Stimulated activated naive CD8-positive, alpha-beta T cell treated with anti-CD3 and anti-CD28 coated beads, Interleukin-15, amount 100 ng/mL, for 72 hours (primary cell): ENCODE results near the gene HOATZ.

Source experiments
- ATAC-seq: fragments of 150-1000 bp; cut with Tn5 transposase; 2 replicates; pipeline ENCODE4 v1.10.0; 2021; ENCODE audit warnings: mild to moderate bottlenecking, moderate library complexity
- DNase-seq, 2 donors: peaks; one replicate each; pipeline ENCODE4 v3.0.0; 2021 to 2022
- H3K27ac Mint-ChIP-seq, 2 donors: one replicate each; pipeline ENCODE4 v1.8.0; 2022; ENCODE audit warnings: mild to moderate bottlenecking in 2 of 2, mixed read lengths in 2 of 2, moderate library complexity in 2 of 2
- H3K27me3 Mint-ChIP-seq: one replicate; pipeline ENCODE4 v1.8.0; 2022; ENCODE audit warnings: mixed read lengths
- H3K4me1 Mint-ChIP-seq: one replicate; pipeline ENCODE4 v1.8.0; 2022; ENCODE audit warnings: mild to moderate bottlenecking, mixed read lengths
- H3K4me3 Mint-ChIP-seq, 2 donors: one replicate each; pipeline ENCODE4 v1.8.0; 2022; ENCODE audit warnings: mild to moderate bottlenecking in 2 of 2, mixed read lengths in 2 of 2, moderate library complexity in 1 of 2
- H3K9me3 Mint-ChIP-seq, 2 donors: one replicate each; pipeline ENCODE4 v1.8.0; 2022; ENCODE audit warnings: mixed read lengths in 2 of 2

HOATZ gene

GRCh38 chr11:111510311-111510710 is 4.3 kb upstream of the HOATZ start:
- DNase-seq (no peak), ATAC-seq (no peak)
- Mint-ChIP-seq H3K9me3 (no peaks in the 10 kb centered on the region), H3K27me3 (peaks cover 32% of the 10 kb centered on the region), H3K4me1 (peaks cover 34% of the 10 kb centered on the region), H3K4me3 (no peak overlapping the region), H3K27ac (no peak overlapping the region)

GRCh38 chr11:111512296-111513239 is 2.0 kb upstream of the HOATZ start, which contains the start of gene BTG4:
Gene BTG4 (minus strand): TSS chr11:111512386. CDS start chr11:111498776, 13,610 bp downstream.
- Mint-ChIP-seq H3K4me3 (peak within 1 kb of the TSS; percentile 88 to 93), H3K27ac (peak within 1 kb of the TSS in 1 of 2 donors; percentile 92), H3K9me3 (no peaks in the 10 kb centered on the region), H3K27me3 (peaks cover 29% of the 10 kb centered on the region), H3K4me1 (peaks cover 34% of the 10 kb centered on the region)
- DNase-seq (peak; percentile 42 to 48), ATAC-seq (peak; percentile 75)

GRCh38 chr11:111513240-111513605 is 1.4 kb upstream of the HOATZ start:
- Mint-ChIP-seq H3K9me3 (no peaks in the 10 kb centered on the region), H3K4me3 (peak overlapping the region; percentile 65 to 67), H3K27me3 (peaks cover 22% of the 10 kb centered on the region)

GRCh38 chr11:111515591-111515990 is 1.0 kb downstream of the HOATZ start:
- Mint-ChIP-seq H3K4me1 (peaks cover 46% of the 10 kb centered on the region), H3K4me3 (no peak overlapping the region)

More at GRCh38 chr11:111513240-111513605, 1.4 kb upstream of the HOATZ start:
- Mint-ChIP-seq H3K27ac (no peak overlapping the region), H3K4me1 (peaks cover 31% of the 10 kb centered on the region)
- DNase-seq, result no peak
- ATAC-seq, result peak; percentile 56

GRCh38 chr11:111518668-111519067 is 4.1 kb downstream of the HOATZ start:
- peak in 1 of 2 donors; percentile 18 for DNase-seq
- Mint-ChIP-seq H3K4me1 (peaks cover 46% of the 10 kb centered on the region), H3K9me3 (no peaks in the 10 kb centered on the region), H3K4me3 (no peak overlapping the region), H3K27ac (peak overlapping the region in 1 of 2 donors; percentile 15), H3K27me3 (no peaks in the 10 kb centered on the region)
- peak; percentile 80 for ATAC-seq

More at GRCh38 chr11:111515591-111515990, 1.0 kb downstream of the HOATZ start:
- DNase-seq (no peak), ATAC-seq (no peak)
- H3K27ac Mint-ChIP-seq, result no peak overlapping the region
- peaks cover 12% of the 10 kb centered on the region for H3K27me3 Mint-ChIP-seq
- no peaks in the 10 kb centered on the region for H3K9me3 Mint-ChIP-seq

GRCh38 chr11:111520560-111520959 is 6.0 kb downstream of the HOATZ start:
- H3K9me3 Mint-ChIP-seq, result no peaks in the 10 kb centered on the region
- no peak for ATAC-seq
- H3K4me1 Mint-ChIP-seq, result peaks cover 48% of the 10 kb centered on the region
- no peak for DNase-seq
- peak overlapping the region; percentile 10 to 42 for H3K4me3 Mint-ChIP-seq
- H3K27ac Mint-ChIP-seq, result no peak overlapping the region
- H3K27me3 Mint-ChIP-seq, result no peaks in the 10 kb centered on the region

- DNase-seq (no peak), ATAC-seq (peak; percentile 32)
- peak overlapping the region in 1 of 2 donors; percentile 59 for H3K27ac Mint-ChIP-seq
- H3K9me3 Mint-ChIP-seq, result no peaks in the 10 kb centered on the region
- H3K4me3 Mint-ChIP-seq, result peak overlapping the region; percentile 10 to 42
- H3K4me1 Mint-ChIP-seq, result peaks cover 54% of the 10 kb centered on the region
- H3K27me3 Mint-ChIP-seq, result no peaks in the 10 kb centered on the region
Measured at GRCh38 chr11:111521135-111521534, 6.6 kb downstream of the HOATZ start.

GRCh38 chr11:111522426-111522825 is 7.8 kb downstream of the HOATZ start:
- Mint-ChIP-seq H3K4me3 (no peak overlapping the region), H3K4me1 (peaks cover 64% of the 10 kb centered on the region), H3K27ac (no peak overlapping the region), H3K9me3 (no peaks in the 10 kb centered on the region), H3K27me3 (no peaks in the 10 kb centered on the region)
- DNase-seq (no peak), ATAC-seq (no peak)

GRCh38 chr11:111523343-111523742 is 8.8 kb downstream of the HOATZ start:
- Mint-ChIP-seq H3K4me1 (peaks cover 72% of the 10 kb centered on the region), H3K9me3 (no peaks in the 10 kb centered on the region), H3K27me3 (no peaks in the 10 kb centered on the region), H3K4me3 (no peak overlapping the region), H3K27ac (peak overlapping the region in 1 of 2 donors; percentile 49)
- no peak for DNase-seq
- ATAC-seq, result peak; percentile 55

GRCh38 chr11:111524056-111524455 is 9.5 kb downstream of the HOATZ start:
- H3K4me1 Mint-ChIP-seq, result peaks cover 72% of the 10 kb centered on the region
- no peak overlapping the region for H3K4me3 Mint-ChIP-seq
- no peaks in the 10 kb centered on the region for H3K27me3 Mint-ChIP-seq
- ATAC-seq, result no peak
- no peak for DNase-seq
- no peak overlapping the region for H3K27ac Mint-ChIP-seq
- no peaks in the 10 kb centered on the region for H3K9me3 Mint-ChIP-seq

- Mint-ChIP-seq H3K4me3 (peak overlapping the region; percentile 36 to 44), H3K4me1 (peaks cover 72% of the 10 kb centered on the region), H3K27ac (peak overlapping the region in 1 of 2 donors; percentile 78), H3K9me3 (no peaks in the 10 kb centered on the region), H3K27me3 (no peaks in the 10 kb centered on the region)
- ATAC-seq (no peak), DNase-seq (no peak)
Measured at GRCh38 chr11:111525456-111525855, 10.9 kb downstream of the HOATZ start.

- H3K9me3 Mint-ChIP-seq, result no peaks in the 10 kb centered on the region
- no peaks in the 10 kb centered on the region for H3K27me3 Mint-ChIP-seq
- peaks cover 70% of the 10 kb centered on the region for H3K4me1 Mint-ChIP-seq
- H3K4me3 Mint-ChIP-seq, result peak overlapping the region; percentile 36 to 44
- peak; percentile 46 to 67 for DNase-seq
- ATAC-seq, result peak; percentile 92
- H3K27ac Mint-ChIP-seq, result peak overlapping the region in 1 of 2 donors; percentile 78
Measured at GRCh38 chr11:111526501-111526900, 11.9 kb downstream of the HOATZ start.

- ATAC-seq (no peak), DNase-seq (no peak)
- Mint-ChIP-seq H3K27ac (no peak overlapping the region), H3K4me1 (peaks cover 76% of the 10 kb centered on the region), H3K9me3 (no peaks in the 10 kb centered on the region), H3K27me3 (no peaks in the 10 kb centered on the region), H3K4me3 (no peak overlapping the region)
Measured at GRCh38 chr11:111527279-111527678, 12.7 kb downstream of the HOATZ start.

GRCh38 chr11:111528557-111528956 is 14.0 kb downstream of the HOATZ start:
- peak; percentile 32 for ATAC-seq
- Mint-ChIP-seq H3K27ac (peak overlapping the region; percentile 93 to 95), H3K9me3 (no peaks in the 10 kb centered on the region), H3K4me3 (peak overlapping the region; percentile 26 to 54), H3K4me1 (peaks cover 78% of the 10 kb centered on the region), H3K27me3 (no peaks in the 10 kb centered on the region)
- peak; percentile 28 to 33 for DNase-seq

- peaks cover 82% of the 10 kb centered on the region for H3K4me1 Mint-ChIP-seq
Measured at GRCh38 chr11:111530091-111530490, 15.5 kb downstream of the HOATZ start.

GRCh38 chr11:111531136-111531535 is 16.6 kb downstream of the HOATZ start:
- Mint-ChIP-seq H3K4me3 (peak overlapping the region; percentile 73 to 75), H3K27ac (no peak overlapping the region), H3K4me1 (peaks cover 76% of the 10 kb centered on the region), H3K9me3 (no peaks in the 10 kb centered on the region), H3K27me3 (no peaks in the 10 kb centered on the region)
- DNase-seq, result no peak
- no peak for ATAC-seq

More at GRCh38 chr11:111530091-111530490, 15.5 kb downstream of the HOATZ start:
- DNase-seq (no peak), ATAC-seq (no peak)
- H3K27me3 Mint-ChIP-seq, result no peaks in the 10 kb centered on the region
- H3K9me3 Mint-ChIP-seq, result no peaks in the 10 kb centered on the region
- peak overlapping the region in 1 of 2 donors; percentile 37 for H3K27ac Mint-ChIP-seq
- peak overlapping the region in 1 of 2 donors; percentile 3 for H3K4me3 Mint-ChIP-seq
